CD14-positive monocyte (primary cell): ENCODE results near the gene UVRAG. TPM values are rescaled to one million over a fixed set of nuclear protein-coding genes. Genes with fewer than 3 reads are reported as not detected.

Source experiments
- DNase-seq, 3 donors: peaks; one replicate each; pipeline ENCODE4 v3.0.0-alpha.2; 2011 to 2022
- H2AFZ ChIP-seq: 2 replicates; pipeline ENCODE4 v1.6.0; 2012; ENCODE audit warnings: mild to moderate bottlenecking, low read depth, low read length, inconsistent platforms; ENCODE audit not compliant: insufficient read depth, poor library complexity, severe bottlenecking
- H3K27ac ChIP-seq, 2 donors: 1 replicate in 1 of 2; 2 replicates in 1 of 2; pipeline ENCODE4 v1.5.1; 2012 to 2013; ENCODE audit warnings: low read length in 2 of 2, control low read depth in 1 of 2, inconsistent platforms in 1 of 2, low read depth in 1 of 2, mild to moderate bottlenecking in 1 of 2
- H3K27me3 ChIP-seq, 2 donors: one replicate each; pipeline versions ENCODE4 v1.6.0 to v1.6.1; 2011 to 2013; ENCODE audit warnings: low read length in 2 of 2; ENCODE audit not compliant: control insufficient read depth in 2 of 2, insufficient read depth in 2 of 2
- H3K36me3 ChIP-seq, 2 donors: replicated peaks in 1 of 2; 1 replicate in 1 of 2; 2 replicates in 1 of 2; pipeline versions ENCODE4 v1.5.1 to v1.6.1; 2012 to 2013; ENCODE audit warnings: low read length in 2 of 2, control low read depth in 1 of 2, inconsistent platforms in 1 of 2, mild to moderate bottlenecking in 1 of 2; ENCODE audit not compliant: insufficient read depth in 2 of 2, control insufficient read depth in 1 of 2
- H3K4me1 ChIP-seq, 2 donors: 1 replicate in 1 of 2; 2 replicates in 1 of 2; pipeline versions ENCODE4 v1.5.1 to v1.6.1; 2012 to 2013; ENCODE audit warnings: low read length in 2 of 2, control low read depth in 1 of 2, inconsistent platforms in 1 of 2, mild to moderate bottlenecking in 1 of 2, moderate library complexity in 1 of 2; ENCODE audit not compliant: insufficient read depth in 2 of 2, control insufficient read depth in 1 of 2
- H3K4me2 ChIP-seq: replicated peaks from 2 replicates; pipeline ENCODE3; 2012; ENCODE audit warnings: low read length, moderate library complexity, mild to moderate bottlenecking; ENCODE audit not compliant: poor library complexity, severe bottlenecking; ENCODE audit errors: extremely low read depth
- H3K4me3 ChIP-seq, 3 experiments: fragments of 200-600 bp in 1 of 3; sonication (generic) in 1 of 3; replicated peaks in 1 of 3; 1 replicate in 2 of 3; 2 replicates in 1 of 3; pipeline ENCODE4 v1.5.1; 2011 to 2013; ENCODE audit warnings: low read length in 3 of 3, mild to moderate bottlenecking in 3 of 3, control low read depth in 2 of 3, low read depth in 2 of 3, inconsistent platforms in 1 of 3, moderate library complexity in 1 of 3
- H3K79me2 ChIP-seq: 2 replicates; pipeline ENCODE4 v1.6.0; 2012; ENCODE audit warnings: mild to moderate bottlenecking, control low read depth, inconsistent platforms, low read length, moderate library complexity; ENCODE audit not compliant: insufficient read depth
- H3K9ac ChIP-seq: 2 replicates; pipeline ENCODE4 v1.6.0; 2017; ENCODE audit warnings: low read length, mild to moderate bottlenecking; ENCODE audit not compliant: insufficient read depth, poor library complexity, severe bottlenecking
- H3K9me3 ChIP-seq, 2 donors: replicated peaks in 1 of 2; 1 replicate in 1 of 2; 2 replicates in 1 of 2; pipeline versions ENCODE4 v1.5.1 to v1.6.1; 2012 to 2013; ENCODE audit warnings: low read length in 2 of 2, control low read depth in 1 of 2; ENCODE audit not compliant: control insufficient read depth in 1 of 2, insufficient read depth in 1 of 2
- H4K20me1 ChIP-seq: 2 replicates; pipeline ENCODE4 v1.6.0; 2012; ENCODE audit warnings: mild to moderate bottlenecking, low read length, control low read depth, moderate library complexity; ENCODE audit not compliant: insufficient read depth
- H3K27ac Mint-ChIP-seq, 7 donors: one replicate each; pipeline ENCODE4 v1.8.0; 2020; ENCODE audit warnings: mild to moderate bottlenecking in 7 of 7, mixed read lengths in 7 of 7, moderate library complexity in 6 of 7, inconsistent platforms in 2 of 7
- H3K27me3 Mint-ChIP-seq, 3 donors: one replicate each; pipeline ENCODE4 v1.8.0; 2021 to 2022; ENCODE audit warnings: low read depth in 3 of 3, mild to moderate bottlenecking in 3 of 3, mixed read lengths in 3 of 3, moderate library complexity in 3 of 3, inconsistent platforms in 1 of 3
- H3K36me3 Mint-ChIP-seq, 2 donors: one replicate each; pipeline ENCODE4 v1.8.0; 2020; ENCODE audit warnings: mixed read lengths in 2 of 2, inconsistent platforms in 1 of 2, mild to moderate bottlenecking in 1 of 2
- H3K4me1 Mint-ChIP-seq: one replicate; pipeline ENCODE4 v1.8.0; 2020; ENCODE audit warnings: mild to moderate bottlenecking, mixed read lengths
- H3K4me3 Mint-ChIP-seq, 2 donors: one replicate each; pipeline ENCODE4 v1.8.0; 2020; ENCODE audit warnings: mild to moderate bottlenecking in 2 of 2, mixed read lengths in 2 of 2, moderate library complexity in 1 of 2
- H3K9me3 Mint-ChIP-seq, 7 donors: one replicate each; pipeline ENCODE4 v1.8.0; 2020 to 2022; ENCODE audit warnings: mixed read lengths in 7 of 7, mild to moderate bottlenecking in 6 of 7, moderate library complexity in 6 of 7, inconsistent platforms in 2 of 7
- CTCF ChIP-seq: fragments of 200-600 bp; IDR thresholded peaks from one replicate; pipeline ENCODE4 v1.8.0; 2022; ENCODE audit warnings: antibody characterized with exemption, mild to moderate bottlenecking
- WGBS: methylation state at CpG from one replicate; pipeline ENCODE4 v1.1.5; 2013; ENCODE audit warnings: missing lambda C conversion rate; ENCODE audit not compliant: insufficient coverage; 5-methylcytosine and 5-hydroxymethylcytosine counted together
- intact Hi-C, 2 donors: fragments of 100-400 bp; cut with micrococcal nuclease; formaldehyde crosslinking; loops; one replicate each; pipeline versions ENCODE4 v1.15.0 to v1.15.1; 2023
- polyA plus RNA-seq, 3 donors: library from polyadenylated mRNA; depleted of rRNA in 1 of 3; unstranded in 2 of 3; stranded (reverse) in 1 of 3; fragments of 300-500 nt in 2 of 3; fragments of >200 nt in 1 of 3; fragmentation: Illumina TruSeq in 2 of 3; gene quantifications; 1 replicate in 2 of 3; 2 replicates in 1 of 3; pipeline ENCODE4 v1.2.3, GENCODE V29; 2012 to 2021

UVRAG gene
- polyA plus RNA-seq, 3 donors: 13.7 to 20.5 (median 20.0) TPM

GRCh38 chr11:76131671-76132631, 316.9 kb downstream of the UVRAG start:
- no peak overlapping the region for H3K9ac ChIP-seq
- Mint-ChIP-seq H3K27ac (no peak overlapping the region), H3K36me3 (peaks cover 33 to 61% of the 10 kb centered on the region in 2 donors), H3K4me1 (peaks cover 8% of the 10 kb centered on the region), H3K27me3 (no peaks in the 10 kb centered on the region), H3K9me3 (no peaks in the 10 kb centered on the region), H3K4me3 (no peak overlapping the region)
- H3K27ac ChIP-seq: no peak overlapping the region
- H3K4me1 ChIP-seq: no peaks in the 10 kb centered on the region
- TF ChIP-seq CTCF: no peak
- intact Hi-C loops: no loop called here
- H2AFZ ChIP-seq: no peak overlapping the region
- H3K79me2 ChIP-seq: no peaks in the 10 kb centered on the region
- H3K4me2 ChIP-seq: no peak overlapping the region
- DNase-seq: no peak
- peaks cover 6% of the 10 kb centered on the region for H4K20me1 ChIP-seq
- WGBS: no CpG with 5 or more reads among the region's 6 CpGs
- peaks cover 13 to 73% of the 10 kb centered on the region in 2 donors for H3K36me3 ChIP-seq
- H3K27me3 ChIP-seq: no peaks in the 10 kb centered on the region
- H3K9me3 ChIP-seq: no peaks in the 10 kb centered on the region
- H3K4me3 ChIP-seq: no peak overlapping the region

- Mint-ChIP-seq H3K27me3 (no peaks in the 10 kb centered on the region), H3K9me3 (no peaks in the 10 kb centered on the region), H3K36me3 (peaks cover 32 to 51% of the 10 kb centered on the region in 2 donors), H3K27ac (peak overlapping the region in 1 of 7 donors; percentile 55), H3K4me1 (peaks cover 14% of the 10 kb centered on the region), H3K4me3 (no peak overlapping the region)
- peaks cover 16 to 82% of the 10 kb centered on the region in 2 donors for H3K36me3 ChIP-seq
- no peak for TF ChIP-seq CTCF
- H3K9ac ChIP-seq: no peak overlapping the region
- WGBS: no CpG with 5 or more reads among the region's 3 CpGs
- DNase-seq: no peak
- H3K4me2 ChIP-seq: no peak overlapping the region
- H3K4me1 ChIP-seq: peaks cover 9 to 12% of the 10 kb centered on the region in 2 donors
- no peaks in the 10 kb centered on the region for H3K9me3 ChIP-seq
- intact Hi-C loops: no loop called here
- H3K79me2 ChIP-seq: no peaks in the 10 kb centered on the region
- peaks cover 15% of the 10 kb centered on the region for H4K20me1 ChIP-seq
- no peaks in the 10 kb centered on the region for H3K27me3 ChIP-seq
- H3K4me3 ChIP-seq: no peak overlapping the region
- H3K27ac ChIP-seq: no peak overlapping the region
- H2AFZ ChIP-seq: no peak overlapping the region
Measured at GRCh38 chr11:76134239-76134638, 319.2 kb downstream of the UVRAG start.
